ENCODE results near the gene PRPSAP2. TPM values are rescaled to one million over a fixed set of nuclear protein-coding genes. Genes with fewer than 3 reads are reported as not detected.

Gene PRPSAP2
- total and polyA plus RNA-seq, 4 donors = 18.2 to 56.1 (median 23.3) TPM

- Histone ChIP-seq H3K27me3 (ENCODE audit: control insufficient read depth in 3 of 3, insufficient read depth in 3 of 3, low read length in 2 of 3) (no peaks in the 10 kb centered on the region), H3K36me3 (ENCODE audit: control insufficient read depth in 4 of 4, insufficient read depth in 4 of 4, low read length in 4 of 4) (no peaks in the 10 kb centered on the region), H3K27ac (ENCODE audit: low read depth in 1 of 2, low read length in 1 of 2) (no peak overlapping the region), H3K9ac (ENCODE audit: insufficient read depth in 1 of 2, low read length in 2 of 2) (no peak overlapping the region), H3K4me3 (no peak overlapping the region), H3K4me1 (ENCODE audit: control insufficient read depth in 5 of 5, insufficient read depth in 5 of 5, low read length in 5 of 5) (peaks cover 0 to 13% (median 0%) of the 10 kb centered on the region in 5 donors), H3K9me3 (ENCODE audit: control insufficient read depth in 4 of 4, insufficient read depth in 3 of 4, low read length in 3 of 4) (no peaks in the 10 kb centered on the region)
- ATAC-seq (ENCODE audit: insufficient read depth, low FRiP score) = no peak
- no peak for DNase-seq
- 90 to 93% methylated on average over 11 of the region's 11 CpGs for WGBS, 2 donors
- TF ChIP-seq CTCF (IDR thresholded peaks at IDR 0.05; ENCODE audit: control extremely low read depth, extremely low read depth) = no peak
These were observed 100.7 kb downstream of the PRPSAP2 start for GRCh38 chr17:18958611-18959010.

- peaks cover 0 to 13% (median 0%) of the 10 kb centered on the region in 5 donors for H3K4me1 ChIP-seq (ENCODE audit: control insufficient read depth in 5 of 5, insufficient read depth in 5 of 5, low read length in 5 of 5)
- ATAC-seq (ENCODE audit: insufficient read depth, low FRiP score) (no peak), DNase-seq (no peak)
- no peaks in the 10 kb centered on the region for H3K36me3 ChIP-seq (ENCODE audit: control insufficient read depth in 4 of 4, insufficient read depth in 4 of 4, low read length in 4 of 4)
- no peaks in the 10 kb centered on the region for H3K27me3 ChIP-seq (ENCODE audit: control insufficient read depth in 3 of 3, insufficient read depth in 3 of 3, low read length in 2 of 3)
- no peaks in the 10 kb centered on the region for H3K9me3 ChIP-seq (ENCODE audit: control insufficient read depth in 4 of 4, insufficient read depth in 3 of 4, low read length in 3 of 4)
- no peak overlapping the region for H3K27ac ChIP-seq (ENCODE audit: low read depth in 1 of 2, low read length in 1 of 2)
- no peak for TF ChIP-seq CTCF (IDR thresholded peaks at IDR 0.05; ENCODE audit: control extremely low read depth, extremely low read depth)
- no peak overlapping the region for H3K9ac ChIP-seq (ENCODE audit: insufficient read depth in 1 of 2, low read length in 2 of 2)
- H3K4me3 ChIP-seq = no peak overlapping the region
- WGBS, 2 donors = 84 to 90% methylated on average over 22 of the region's 22 CpGs
These were observed 101.3 kb downstream of the PRPSAP2 start for GRCh38 chr17:18959071-18959844.

- TF ChIP-seq CTCF (IDR thresholded peaks at IDR 0.05; ENCODE audit: control extremely low read depth, extremely low read depth) = no peak
- no peaks in the 10 kb centered on the region for H3K36me3 ChIP-seq (ENCODE audit: control insufficient read depth in 4 of 4, insufficient read depth in 4 of 4, low read length in 4 of 4)
- no peaks in the 10 kb centered on the region for H3K27me3 ChIP-seq (ENCODE audit: control insufficient read depth in 3 of 3, insufficient read depth in 3 of 3, low read length in 2 of 3)
- no peak overlapping the region for H3K4me3 ChIP-seq
- H3K4me1 ChIP-seq (ENCODE audit: control insufficient read depth in 5 of 5, insufficient read depth in 5 of 5, low read length in 5 of 5) = peaks cover 0 to 13% (median 0%) of the 10 kb centered on the region in 5 donors
- no peak overlapping the region for H3K9ac ChIP-seq (ENCODE audit: insufficient read depth in 1 of 2, low read length in 2 of 2)
- no peak overlapping the region for H3K27ac ChIP-seq (ENCODE audit: low read depth in 1 of 2, low read length in 1 of 2)
- WGBS, 2 donors = 96 to 99% methylated on average over 5 of the region's 5 CpGs
- ATAC-seq (ENCODE audit: insufficient read depth, low FRiP score) (no peak), DNase-seq (no peak)
- H3K9me3 ChIP-seq (ENCODE audit: control insufficient read depth in 4 of 4, insufficient read depth in 3 of 4, low read length in 3 of 4) = no peaks in the 10 kb centered on the region
These were observed 101.9 kb downstream of the PRPSAP2 start for GRCh38 chr17:18959845-18960240.
